Measurements from ENCODE around the gene MYH9. TPM values are rescaled to one million over a fixed set of nuclear protein-coding genes. Genes with fewer than 3 reads are reported as not detected.
"Not testable (repeated sequence)": the region's sequence is repeated elsewhere in the genome, so short reads cannot be mapped to it uniquely, and the experiment has no call there.

The MYH9 gene
- total RNA-seq, 4 donors from 2014 or later, result 241 to 387 (median 358) TPM

GRCh38 chr22:36256478-36256877, 131.3 kb downstream of the MYH9 start:
- Histone ChIP-seq H3K27ac (replicated peaks in 1 of 4) (peak overlapping the region in 1 of 4 donors; percentile 35), H3K9me3 (no peaks in the 10 kb centered on the region), H3K4me1 (peaks cover 50 to 73% (median 66%) of the 10 kb centered on the region in 4 donors), H3K36me3 (peaks cover 0 to 26% (median 16%) of the 10 kb centered on the region in 4 donors), H3K27me3 (no peaks in the 10 kb centered on the region), H3K4me3 (no peak overlapping the region)
- TF ChIP-seq POLR2AphosphoS5 (IDR thresholded peaks at IDR 0.05), result no peak
- TF ChIP-seq CTCF (IDR thresholded peaks at IDR 0.05), result no peak
- TF ChIP-seq POLR2A (IDR thresholded peaks at IDR 0.05; ENCODE audit: low read depth), result no peak
- TF ChIP-seq EP300 (IDR thresholded peaks at IDR 0.05), result no peak
- no peak for DNase-seq (ENCODE audit: extremely low spot score)
- intact Hi-C loops (cut with DNase I), result loop anchor here (5.0 kb wide), 1 partner anchor 54 kb away; the partner anchor contains the start of gene APOL4
- WGBS, result 83% methylated on average over 3 of the region's 3 CpGs

DNA sequence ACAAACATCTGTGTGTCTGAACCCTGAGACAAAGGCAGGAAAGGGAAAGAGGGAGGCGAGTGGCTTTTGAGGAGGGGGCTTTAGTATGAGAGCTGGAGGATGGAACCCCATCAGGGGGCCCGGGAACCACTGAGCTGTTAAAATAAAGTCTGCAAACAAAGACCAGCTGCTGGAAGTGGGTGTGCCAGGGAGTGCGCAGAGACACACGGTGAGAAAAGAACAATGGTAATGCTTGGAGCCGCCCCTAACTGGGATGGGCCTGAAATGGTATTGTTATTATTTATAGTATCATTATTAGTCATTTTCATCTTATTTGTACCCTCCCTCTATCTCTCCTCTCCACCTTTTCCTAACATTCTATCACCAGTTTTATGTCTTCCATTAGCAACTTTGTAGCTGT, 132.2 kb downstream of the MYH9 start:
- WGBS, result 100% methylated on average over 1 of the region's 5 CpGs
- Histone ChIP-seq H3K4me3 (peak overlapping the region in 3 of 4 donors; percentile 50 to 60 (median 52)), H3K4me1 (peaks cover 50 to 73% (median 66%) of the 10 kb centered on the region in 4 donors), H3K27ac (replicated peaks in 1 of 4) (peak overlapping the region; percentile 79 to 86 (median 84)), H3K36me3 (peaks cover 0 to 17% (median 9%) of the 10 kb centered on the region in 4 donors)
- intact Hi-C loops (cut with DNase I), result loop anchor here (5.0 kb wide), 1 partner anchor 53 kb away; the partner anchor contains the start of gene APOL4
- H3K9me3 ChIP-seq; DNase-seq (ENCODE audit: extremely low spot score); H3K27me3 ChIP-seq: not testable (repeated sequence)

DNA sequence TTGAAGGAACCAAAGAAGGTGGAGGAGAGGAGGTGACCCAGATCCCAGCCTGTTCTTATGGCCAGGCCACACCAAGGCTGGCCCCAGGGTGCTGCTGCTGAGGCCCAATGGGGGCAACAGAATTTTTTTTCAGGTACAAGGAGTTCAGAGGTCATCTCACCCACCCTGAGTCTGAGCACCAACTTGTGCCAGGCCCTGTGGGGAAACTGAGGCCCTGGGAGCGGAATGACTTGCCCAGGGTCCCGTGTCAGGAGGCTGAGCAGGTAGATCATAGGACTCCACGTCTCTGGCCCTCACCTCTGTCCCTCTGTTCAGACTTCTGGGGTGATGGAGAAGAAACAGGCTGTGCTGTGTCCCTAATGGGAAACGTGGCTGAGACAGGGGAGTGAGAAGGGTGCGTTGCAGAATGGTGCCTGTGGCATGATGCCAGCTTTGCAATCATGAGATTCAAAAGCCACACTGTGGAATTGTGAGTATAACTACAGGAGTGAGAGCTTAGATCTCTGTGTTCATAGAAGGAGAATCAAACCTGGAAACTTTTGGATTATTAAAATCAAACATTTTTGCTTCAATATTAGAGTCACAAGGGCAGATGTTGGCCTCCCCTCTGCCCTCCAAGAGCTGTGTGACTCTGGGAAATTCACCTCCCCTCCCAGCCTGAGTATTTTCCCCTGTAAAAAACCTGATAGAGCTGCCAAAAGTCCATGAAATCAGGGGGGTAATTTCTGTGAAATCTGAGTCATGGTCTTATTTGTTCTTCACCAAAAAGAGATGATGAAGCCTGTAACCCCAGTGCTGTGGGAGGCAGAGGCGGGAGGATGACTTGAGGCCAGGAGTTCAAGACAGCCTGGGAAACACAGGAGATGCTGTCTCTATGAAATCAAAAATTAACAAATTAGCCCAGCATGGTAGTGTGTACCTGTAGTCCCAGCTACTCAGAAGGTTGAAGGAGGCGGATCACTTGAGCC, 134.0 kb downstream of the MYH9 start:
- H3K4me3 ChIP-seq, result peak overlapping the region; percentile 50 to 60 (median 53)
- no peaks in the 10 kb centered on the region for H3K9me3 ChIP-seq
- peaks cover 0 to 16% (median 9%) of the 10 kb centered on the region in 4 donors for H3K36me3 ChIP-seq
- intact Hi-C loops (cut with DNase I), result no loop called here
- TF ChIP-seq CTCF (IDR thresholded peaks at IDR 0.05) (no peak), POLR2AphosphoS5 (IDR thresholded peaks at IDR 0.05) (peak in 1 of 2 donors; percentile 13), EP300 (IDR thresholded peaks at IDR 0.05) (no peak)
- no peaks in the 10 kb centered on the region for H3K27me3 ChIP-seq
- DNase-seq (ENCODE audit: extremely low spot score), result no peak
- peak overlapping the region; percentile 79 to 86 (median 84) for H3K27ac ChIP-seq (replicated peaks in 1 of 4)
- 65% methylated on average over 7 of the region's 7 CpGs for WGBS
- peaks cover 34 to 57% (median 55%) of the 10 kb centered on the region in 4 donors for H3K4me1 ChIP-seq

- peak within 1 kb of the TSS; percentile 50 to 60 (median 53) for H3K4me3 ChIP-seq
- no peaks in the 10 kb centered on the region for H3K27me3 ChIP-seq
- TF ChIP-seq POLR2AphosphoS5 (IDR thresholded peaks at IDR 0.05), result peak; percentile 79 to 83
- no peak for TF ChIP-seq CTCF (IDR thresholded peaks at IDR 0.05)
- H3K27ac ChIP-seq (replicated peaks in 1 of 4), result peak within 1 kb of the TSS; percentile 79 to 86 (median 84)
- no peak for DNase-seq (ENCODE audit: extremely low spot score)
- H3K36me3 ChIP-seq, result peaks cover 0 to 13% (median 8%) of the 10 kb centered on the region in 4 donors
- 41% methylated on average over 10 of the region's 10 CpGs for whole genome bisulfite sequencing
- intact Hi-C loops (cut with DNase I), result no loop called here
- no peaks in the 10 kb centered on the region for H3K9me3 ChIP-seq
- H3K4me1 ChIP-seq, result peaks cover 26 to 49% (median 46%) of the 10 kb centered on the region in 4 donors
These were observed 134.8 kb downstream of the MYH9 start, which contains the start of gene APOL1 for GRCh38 chr22:36252754-36253522. APOL1 (plus strand) TSS chr22:36253133; CDS start chr22:36254956, 1,823 bp downstream.

- H3K9me3 ChIP-seq; DNase-seq (ENCODE audit: extremely low spot score); H3K36me3 ChIP-seq; H3K27me3 ChIP-seq; intact Hi-C loops (cut with DNase I): not testable (repeated sequence)
- 91% methylated on average over 7 of the region's 7 CpGs for WGBS
- Histone ChIP-seq H3K27ac (replicated peaks in 1 of 4) (peak overlapping the region; percentile 79 to 86 (median 84)), H3K4me1 (peaks cover 24 to 40% (median 38%) of the 10 kb centered on the region in 4 donors), H3K4me3 (peak overlapping the region in 1 of 4 donors; percentile 50)
These were observed 135.7 kb downstream of the MYH9 start for GRCh38 chr22:36251979-36252608.

DNA sequence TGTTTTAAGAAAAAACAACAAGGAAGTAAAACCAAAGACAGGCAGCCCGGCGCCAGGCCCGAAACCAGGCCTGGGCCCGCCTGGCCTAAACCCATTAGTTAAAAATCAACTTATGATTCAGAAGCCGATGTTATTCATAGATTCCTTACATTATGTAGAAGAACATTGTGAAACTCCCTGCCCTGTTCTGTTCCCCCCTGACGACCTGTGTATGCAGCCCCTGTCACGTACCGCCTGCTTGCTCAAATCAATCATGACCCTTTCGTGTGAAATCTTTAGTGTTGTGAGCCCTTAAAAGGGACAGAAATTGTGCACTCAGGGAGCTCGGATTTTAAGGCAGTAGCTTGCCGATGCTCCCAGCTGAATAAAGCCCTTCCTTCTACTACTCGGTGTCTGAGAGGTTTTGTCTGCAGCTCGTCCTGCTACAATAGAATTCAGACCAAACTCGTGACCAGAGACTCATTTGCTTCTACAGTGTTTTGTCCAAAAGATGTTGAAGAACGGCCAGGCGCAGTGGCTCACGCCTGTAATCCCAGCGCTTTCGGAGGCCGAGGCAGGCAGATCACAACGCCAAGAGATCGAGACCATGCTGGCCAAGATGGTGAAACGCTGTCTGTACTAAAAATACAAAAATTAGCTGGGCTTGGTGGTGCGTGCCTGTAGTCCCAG, 137.3 kb downstream of the MYH9 start:
- intact Hi-C loops (cut with DNase I); H3K27ac ChIP-seq (replicated peaks in 1 of 4); DNase-seq (ENCODE audit: extremely low spot score); H3K4me3 ChIP-seq; H3K9me3 ChIP-seq; H3K27me3 ChIP-seq; H3K36me3 ChIP-seq: not testable (repeated sequence)
- peaks cover 24 to 37% (median 31%) of the 10 kb centered on the region in 4 donors for H3K4me1 ChIP-seq
- 90% methylated on average over 24 of the region's 24 CpGs for WGBS

All from esophagus muscularis mucosa (tissue), 4 donors.